SK-N-SH (cell line): ENCODE data around the gene CLIC4. TPM values are rescaled to one million over a fixed set of nuclear protein-coding genes. Genes with fewer than 3 reads are reported as not detected.
A peak's percentile ranks its signal among the peaks of the same experiment; 100 is the strongest.

Source experiments
- CTCF ChIA-PET: fragments of 300-600, 350-600 bp; formaldehyde crosslinking; extraction: SDS; loops from one replicate; lab custom pipeline; 2021; lab: Yijun Ruan, JAX
- POLR2A ChIA-PET: fragments of 350-600 bp; sonication (Branson Sonifier 250); formaldehyde crosslinking; extraction: SDS; loops from one replicate; lab custom pipeline; 2020; ENCODE audit warnings: antibody characterized with exemption, inconsistent platforms; lab: Yijun Ruan, JAX
- DNase-seq: peaks from one replicate; pipeline ENCODE4 v3.0.0; 2012
- H2AFZ ChIP-seq: fragments of 200-600 bp; sonication (generic); 2 replicates; pipeline ENCODE4 v1.8.1; 2016; ENCODE audit warnings: antibody characterized with exemption, mild to moderate bottlenecking, low read depth
- H3F3A ChIP-seq: fragments of 200-600 bp; sonication (generic); replicated peaks from 2 replicates; pipeline ENCODE3; 2016; ENCODE audit warnings: antibody characterized with exemption, mild to moderate bottlenecking; ENCODE audit not compliant: insufficient read depth
- H3K27ac ChIP-seq, 2 experiments: fragments of 200-500 bp in 1 of 2; fragments of 200-600 bp in 1 of 2; sonication (Bioruptor generic) in 1 of 2; sonication (generic), shearing (Covaris generic) in 1 of 2; 2 replicates each; pipeline versions ENCODE4 v1.5.1 to v1.6.1; 2014 to 2016; ENCODE audit warnings: low read depth in 2 of 2, inconsistent platforms in 1 of 2, low read length in 1 of 2, mild to moderate bottlenecking in 1 of 2, mixed read lengths in 1 of 2
- H3K27me3 ChIP-seq: fragments of 200-600 bp; sonication (generic), shearing (Covaris generic); 2 replicates; pipeline ENCODE4 v1.6.1; 2016; ENCODE audit warnings: mixed run types; ENCODE audit not compliant: insufficient read depth
- H3K36me3 ChIP-seq, 2 experiments: fragments of 200-500 bp in 1 of 2; fragments of 200-600 bp in 1 of 2; sonication (Bioruptor generic) in 1 of 2; sonication (generic) in 1 of 2; replicated peaks in 1 of 2; 2 replicates each; pipeline versions ENCODE3 to v1.5.1; 2014 to 2016; ENCODE audit warnings: low read length in 1 of 2, mild to moderate bottlenecking in 1 of 2; ENCODE audit not compliant: insufficient read depth in 2 of 2, control insufficient read depth in 1 of 2
- H3K4me1 ChIP-seq, 2 experiments: fragments of 200-500 bp in 1 of 2; fragments of 200-600 bp in 1 of 2; sonication (Bioruptor generic) in 1 of 2; sonication (generic), shearing (Covaris generic) in 1 of 2; 2 replicates each; pipeline versions ENCODE4 v1.5.1 to v1.6.1; 2014 to 2016; ENCODE audit warnings: low read depth in 1 of 2, low read length in 1 of 2, mixed run types in 1 of 2; ENCODE audit not compliant: insufficient read depth in 2 of 2, control insufficient read depth in 1 of 2
- H3K4me2 ChIP-seq: fragments of 200-600 bp; sonication (generic), shearing (Covaris generic); 2 replicates; pipeline ENCODE4 v1.6.1; 2017; ENCODE audit warnings: mixed run types
- H3K4me3 ChIP-seq, 2 experiments: fragments of 200-500 bp in 1 of 2; fragments of 200-600 bp in 1 of 2; sonication (Bioruptor generic) in 1 of 2; sonication (generic), shearing (Covaris generic) in 1 of 2; 2 replicates each; pipeline versions ENCODE4 v1.5.1 to v1.8.1; 2014 to 2016; ENCODE audit warnings: low read depth in 2 of 2, inconsistent platforms in 1 of 2, low read length in 1 of 2, mild to moderate bottlenecking in 1 of 2, mixed read lengths in 1 of 2, moderate library complexity in 1 of 2
- H3K79me2 ChIP-seq: fragments of 200-600 bp; sonication (generic); 2 replicates; pipeline ENCODE4 v1.8.1; 2017; ENCODE audit warnings: mild to moderate bottlenecking; ENCODE audit not compliant: insufficient read depth
- H3K9ac ChIP-seq: fragments of 200-600 bp; sonication (generic); 2 replicates; pipeline ENCODE4 v1.6.1; 2017; ENCODE audit warnings: mixed run types
- H3K9me2 ChIP-seq: fragments of 200-600 bp; sonication (generic); 2 replicates; pipeline ENCODE4 v1.6.1; 2017; ENCODE audit warnings: mixed run types
- H3K9me3 ChIP-seq: fragments of 200-600 bp; sonication (generic); 2 replicates; pipeline ENCODE4 v1.6.1; 2017; ENCODE audit warnings: mixed run types, mild to moderate bottlenecking, moderate library complexity
- H4K20me1 ChIP-seq: fragments of 200-600 bp; sonication (generic); 2 replicates; pipeline ENCODE4 v1.6.1; 2017; ENCODE audit warnings: mild to moderate bottlenecking, mixed run types; ENCODE audit not compliant: insufficient read depth
- CHD2 ChIP-seq: fragments of 150-350 bp; IDR thresholded peaks from 2 replicates; pipeline ENCODE4 v1.6.1; 2018; ENCODE audit warnings: low read length; ENCODE audit not compliant: partially characterized antibody
- ELF1 ChIP-seq: IDR thresholded peaks from 2 replicates; pipeline ENCODE4 v1.4.0; 2012
- EP300 ChIP-seq, 2 experiments: IDR thresholded peaks; 2 replicates each; pipeline versions ENCODE4 v1.4.0 to v1.6.1; 2012; ENCODE audit warnings: borderline replicate concordance in 1 of 2, low read depth in 1 of 2, low read length in 1 of 2
- GABPA ChIP-seq: IDR thresholded peaks from 2 replicates; pipeline ENCODE4 v1.4.0; 2012; ENCODE audit warnings: low read depth, mild to moderate bottlenecking
- GATA2 ChIP-seq: sonication (generic); formaldehyde crosslinking; IDR thresholded peaks from 2 replicates; pipeline ENCODE4 v1.5.0; 2020; ENCODE audit warnings: mild to moderate bottlenecking, missing genetic modification reagents
- JUND ChIP-seq: IDR thresholded peaks from 2 replicates; pipeline ENCODE4 v1.4.0; 2012
- NFIC ChIP-seq: IDR thresholded peaks from 2 replicates; pipeline ENCODE4 v1.4.0; 2012; ENCODE audit warnings: borderline replicate concordance
- RAD21 ChIP-seq: IDR thresholded peaks from 2 replicates; pipeline ENCODE4 v1.6.1; 2012; ENCODE audit warnings: mild to moderate bottlenecking, low read length
- RCOR1 ChIP-seq: fragments of 150-350 bp; IDR thresholded peaks from 2 replicates; pipeline ENCODE4 v1.6.1; 2017; ENCODE audit warnings: antibody characterized with exemption, low read length
- RXRA ChIP-seq: IDR thresholded peaks from 2 replicates; pipeline ENCODE4 v1.4.0; 2012; ENCODE audit warnings: low read depth, mild to moderate bottlenecking, borderline replicate concordance
- SIN3A ChIP-seq: IDR thresholded peaks from 2 replicates; pipeline ENCODE4 v1.6.1; 2012; ENCODE audit warnings: low read depth, mild to moderate bottlenecking, low read length, moderate library complexity, borderline replicate concordance
- SMC3 ChIP-seq: IDR thresholded peaks from 2 replicates; pipeline ENCODE4 v1.6.1; 2012; ENCODE audit warnings: low read depth, low read length, improper control_type of control experiment
- TAF1 ChIP-seq: IDR thresholded peaks from 2 replicates; pipeline ENCODE4 v1.6.1; 2012; ENCODE audit warnings: low read depth, mild to moderate bottlenecking, low read length, moderate library complexity, borderline replicate concordance
- TEAD4 ChIP-seq: IDR thresholded peaks from 2 replicates; pipeline ENCODE4 v1.4.0; 2012; ENCODE audit warnings: mild to moderate bottlenecking, borderline replicate concordance; ENCODE audit not compliant: insufficient read depth
- WGBS: methylation state at CpG from one replicate; pipeline ENCODE4 v1.1.6; 2017; ENCODE audit warnings: low lambda C conversion rate; 5-methylcytosine and 5-hydroxymethylcytosine counted together
- polyA plus RNA-seq, 3 experiments: library from polyadenylated mRNA; depleted of rRNA; stranded (reverse); fragments of >200 nt; gene quantifications; 2 replicates each; pipeline ENCODE4 v1.2.3, GENCODE V29; 2012
- TF ChIP-seq, protein P1 (sequence below): IDR thresholded peaks from 2 replicates; pipeline ENCODE4 v1.4.0; 2012; ENCODE audit warnings: low read depth, borderline replicate concordance
- TF ChIP-seq, protein P2 (sequence below): fragments of 150-350 bp; IDR thresholded peaks from 2 replicates; pipeline ENCODE4 v1.6.1; 2016; ENCODE audit warnings: mild to moderate bottlenecking, low read depth, low read length
- TF ChIP-seq, protein P3 (sequence below): IDR thresholded peaks from 2 replicates; pipeline ENCODE4; 2012

CLIC4 gene
- polyA plus RNA-seq, 1 of the 3 experiments (the other 2 are of a cell fraction), result 66.4 TPM

DNA sequence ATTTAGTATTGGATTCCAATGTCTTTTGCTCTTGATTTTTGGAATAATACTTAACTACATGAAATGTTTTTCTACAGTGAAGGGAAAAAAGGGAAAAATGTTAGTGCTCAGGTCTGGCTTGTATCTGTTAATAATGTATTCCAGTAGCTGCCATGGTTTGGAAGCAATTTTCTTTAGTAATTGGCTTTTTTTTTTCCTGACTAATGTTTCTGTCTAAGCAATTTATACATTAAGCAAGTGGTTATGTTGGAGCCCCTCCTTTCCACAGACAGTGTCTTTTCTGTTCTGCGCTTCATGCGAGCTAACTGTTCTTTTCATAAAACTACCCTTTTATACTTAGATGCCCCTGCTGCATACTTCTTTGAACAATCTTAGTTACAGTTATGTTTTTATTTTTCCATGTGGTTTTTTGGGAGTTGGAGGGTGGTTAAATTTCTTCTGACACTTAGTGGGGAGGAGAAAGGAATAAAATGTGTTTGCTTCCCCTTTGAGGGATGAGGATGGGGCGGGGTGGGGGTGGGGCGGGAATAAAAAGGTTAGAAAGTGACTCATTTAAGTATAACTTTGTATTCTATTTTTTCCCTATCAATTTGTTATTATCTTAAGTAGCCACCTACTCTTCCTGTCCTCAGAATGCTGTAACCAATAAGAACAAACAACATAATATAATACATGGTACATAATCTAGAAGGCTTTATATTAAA lies 83.1 kb downstream of the CLIC4 start:
- CTCF ChIA-PET, result interaction anchor here (0.7 to 9.6 kb wide), 6 partner anchors 7 to 139 kb away, joined by 3 to 206 read pairs (median 6); partner anchors contain the start of gene CLIC4
- 69% methylated on average over 4 of the region's 4 CpGs for WGBS
- TF ChIP-seq NFIC, result no peak
- no peak for TF ChIP-seq GATA2 (CRISPR knock-in tag)
- no peak for TF ChIP-seq JUND
- TF ChIP-seq RAD21, result peak; percentile 37; the same call in 1 of the 2 replicates
- TF ChIP-seq, protein P1, sequence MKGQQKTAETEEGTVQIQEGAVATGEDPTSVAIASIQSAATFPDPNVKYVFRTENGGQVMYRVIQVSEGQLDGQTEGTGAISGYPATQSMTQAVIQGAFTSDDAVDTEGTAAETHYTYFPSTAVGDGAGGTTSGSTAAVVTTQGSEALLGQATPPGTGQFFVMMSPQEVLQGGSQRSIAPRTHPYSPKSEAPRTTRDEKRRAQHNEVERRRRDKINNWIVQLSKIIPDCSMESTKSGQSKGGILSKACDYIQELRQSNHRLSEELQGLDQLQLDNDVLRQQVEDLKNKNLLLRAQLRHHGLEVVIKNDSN, result no peak
- TF ChIP-seq RXRA, result no peak
- no peak for TF ChIP-seq GABPA
- TF ChIP-seq, protein P2, sequence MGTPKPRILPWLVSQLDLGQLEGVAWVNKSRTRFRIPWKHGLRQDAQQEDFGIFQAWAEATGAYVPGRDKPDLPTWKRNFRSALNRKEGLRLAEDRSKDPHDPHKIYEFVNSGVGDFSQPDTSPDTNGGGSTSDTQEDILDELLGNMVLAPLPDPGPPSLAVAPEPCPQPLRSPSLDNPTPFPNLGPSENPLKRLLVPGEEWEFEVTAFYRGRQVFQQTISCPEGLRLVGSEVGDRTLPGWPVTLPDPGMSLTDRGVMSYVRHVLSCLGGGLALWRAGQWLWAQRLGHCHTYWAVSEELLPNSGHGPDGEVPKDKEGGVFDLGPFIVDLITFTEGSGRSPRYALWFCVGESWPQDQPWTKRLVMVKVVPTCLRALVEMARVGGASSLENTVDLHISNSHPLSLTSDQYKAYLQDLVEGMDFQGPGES, result no peak
- TF ChIP-seq EP300 (IDR thresholded peaks at IDR 0.05; ENCODE audit: borderline replicate concordance in 1 of 2, low read depth in 1 of 2, low read length in 1 of 2), result peak in 1 of 2 experiments; percentile 70; a peak in 1 of 4 replicates
- TF ChIP-seq SIN3A, result no peak
- TF ChIP-seq TAF1, result no peak
- TF ChIP-seq RCOR1, result no peak
- TF ChIP-seq, all 33 proteins: peak for 2
- POLR2A ChIA-PET, result no interaction called here
- Histone ChIP-seq H3K27me3 (no peaks in the 10 kb centered on the region), H3K9ac (no peak overlapping the region), H3K36me3 (peaks cover 0 to 24% of the 10 kb centered on the region in 2 experiments), H4K20me1 (peaks cover 60% of the 10 kb centered on the region), H3F3A (peaks cover 27% of the 10 kb centered on the region), H3K9me3 (no peaks in the 10 kb centered on the region), H3K79me2 (peaks cover 79% of the 10 kb centered on the region), H3K4me1 (peaks cover 28 to 38% of the 10 kb centered on the region in 2 experiments), H3K4me2 (no peak overlapping the region; the same call in 1 of the 2 replicates), H3K4me3 (no peak overlapping the region), H3K9me2 (no peaks in the 10 kb centered on the region), H2AFZ (no peak overlapping the region), H3K27ac (peak overlapping the region; percentile 53 to 92)
- peak; percentile 22 for DNase-seq

DNA sequence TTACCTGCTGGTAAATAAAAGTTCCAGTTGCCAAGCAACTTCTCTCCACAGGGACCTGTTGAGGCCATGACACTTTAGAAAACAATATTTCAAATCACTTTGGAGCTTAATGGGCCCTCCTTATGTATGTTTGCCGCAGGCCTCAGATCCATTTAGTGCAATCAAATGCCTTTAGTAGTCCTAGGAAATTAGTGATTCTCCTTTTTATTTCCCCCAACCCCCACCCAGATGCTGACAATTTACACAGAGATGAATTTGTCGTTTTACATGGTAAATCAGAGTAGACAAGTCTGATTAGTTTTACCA lies 83.6 kb downstream of the CLIC4 start:
- H3K79me2 ChIP-seq, result peaks cover 74% of the 10 kb centered on the region
- peaks cover 0 to 24% of the 10 kb centered on the region in 2 experiments for H3K36me3 ChIP-seq
- DNase-seq, result peak; percentile 48
- no peak overlapping the region for H3K4me2 ChIP-seq
- no peak overlapping the region for H3K4me3 ChIP-seq
- peaks cover 26% of the 10 kb centered on the region for H3F3A ChIP-seq
- H3K27me3 ChIP-seq, result no peaks in the 10 kb centered on the region
- peak overlapping the region; percentile 53 to 92; a peak in 3 of 4 replicates for H3K27ac ChIP-seq
- H3K9me3 ChIP-seq, result no peaks in the 10 kb centered on the region
- no peak overlapping the region for H2AFZ ChIP-seq
- no peaks in the 10 kb centered on the region for H3K9me2 ChIP-seq
- CTCF ChIA-PET, result interaction anchor here (0.7 to 9.6 kb wide), 8 partner anchors 8 to 139 kb away, joined by 3 to 206 read pairs (median 6); partner anchors contain the start of gene CLIC4
- 11% methylated on average over 2 of the region's 2 CpGs for WGBS
- H3K4me1 ChIP-seq, result peaks cover 28 to 37% of the 10 kb centered on the region in 2 experiments
- TF ChIP-seq, protein P3, sequence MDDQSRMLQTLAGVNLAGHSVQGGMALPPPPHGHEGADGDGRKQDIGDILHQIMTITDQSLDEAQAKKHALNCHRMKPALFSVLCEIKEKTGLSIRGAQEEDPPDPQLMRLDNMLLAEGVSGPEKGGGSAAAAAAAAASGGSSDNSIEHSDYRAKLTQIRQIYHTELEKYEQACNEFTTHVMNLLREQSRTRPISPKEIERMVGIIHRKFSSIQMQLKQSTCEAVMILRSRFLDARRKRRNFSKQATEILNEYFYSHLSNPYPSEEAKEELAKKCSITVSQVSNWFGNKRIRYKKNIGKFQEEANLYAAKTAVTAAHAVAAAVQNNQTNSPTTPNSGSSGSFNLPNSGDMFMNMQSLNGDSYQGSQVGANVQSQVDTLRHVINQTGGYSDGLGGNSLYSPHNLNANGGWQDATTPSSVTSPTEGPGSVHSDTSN, result no peak
- no peak for TF ChIP-seq TEAD4
- TF ChIP-seq ELF1, result no peak
- no peak for TF ChIP-seq RAD21
- TF ChIP-seq GABPA, result no peak
- TF ChIP-seq EP300 (IDR thresholded peaks at IDR 0.05; ENCODE audit: borderline replicate concordance in 1 of 2, low read depth in 1 of 2, low read length in 1 of 2), result peak in 1 of 2 experiments; percentile 67; a peak in 2 of 4 replicates
- TF ChIP-seq CHD2, result peak; percentile 51
- no peak for TF ChIP-seq SMC3
- peak; percentile 77 for TF ChIP-seq RCOR1
- peaks cover 55% of the 10 kb centered on the region for H4K20me1 ChIP-seq
- POLR2A ChIA-PET, result no interaction called here
- no peak overlapping the region for H3K9ac ChIP-seq
